ENCODE results near the gene PARK7.

DNA sequence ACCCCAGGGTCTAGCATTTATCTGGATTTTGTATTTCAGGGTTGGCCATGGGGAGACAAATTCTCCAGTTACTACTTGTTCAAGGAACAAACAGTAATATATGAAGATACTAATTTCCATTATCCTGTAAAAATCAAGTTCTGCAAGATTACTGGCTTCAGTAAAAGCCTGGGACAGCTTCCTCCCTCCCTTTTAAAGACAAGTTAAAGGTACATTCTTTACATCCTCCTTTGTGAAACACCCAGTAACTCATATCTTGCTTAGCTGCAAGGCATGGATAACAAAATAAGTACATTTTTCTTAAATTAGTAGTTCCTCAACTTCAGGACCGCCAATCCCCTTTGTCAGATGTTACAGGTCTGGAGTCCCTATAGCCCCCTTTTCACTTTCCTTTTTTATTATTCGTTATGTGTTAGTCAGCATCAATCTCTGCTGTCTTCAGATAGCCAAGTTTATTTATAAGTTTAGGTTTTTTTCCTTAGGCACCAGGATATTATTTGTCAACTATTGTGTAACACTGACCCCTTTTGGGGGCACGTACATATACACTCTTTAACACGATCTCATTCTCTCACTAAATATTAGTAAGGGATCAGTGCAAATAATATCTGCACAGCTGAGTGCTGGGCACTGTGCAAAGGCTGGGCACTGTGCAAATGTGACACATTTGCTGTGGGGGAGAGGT is 54.8 kb downstream of the PARK7 start:
- TF ChIP-seq, protein P1, sequence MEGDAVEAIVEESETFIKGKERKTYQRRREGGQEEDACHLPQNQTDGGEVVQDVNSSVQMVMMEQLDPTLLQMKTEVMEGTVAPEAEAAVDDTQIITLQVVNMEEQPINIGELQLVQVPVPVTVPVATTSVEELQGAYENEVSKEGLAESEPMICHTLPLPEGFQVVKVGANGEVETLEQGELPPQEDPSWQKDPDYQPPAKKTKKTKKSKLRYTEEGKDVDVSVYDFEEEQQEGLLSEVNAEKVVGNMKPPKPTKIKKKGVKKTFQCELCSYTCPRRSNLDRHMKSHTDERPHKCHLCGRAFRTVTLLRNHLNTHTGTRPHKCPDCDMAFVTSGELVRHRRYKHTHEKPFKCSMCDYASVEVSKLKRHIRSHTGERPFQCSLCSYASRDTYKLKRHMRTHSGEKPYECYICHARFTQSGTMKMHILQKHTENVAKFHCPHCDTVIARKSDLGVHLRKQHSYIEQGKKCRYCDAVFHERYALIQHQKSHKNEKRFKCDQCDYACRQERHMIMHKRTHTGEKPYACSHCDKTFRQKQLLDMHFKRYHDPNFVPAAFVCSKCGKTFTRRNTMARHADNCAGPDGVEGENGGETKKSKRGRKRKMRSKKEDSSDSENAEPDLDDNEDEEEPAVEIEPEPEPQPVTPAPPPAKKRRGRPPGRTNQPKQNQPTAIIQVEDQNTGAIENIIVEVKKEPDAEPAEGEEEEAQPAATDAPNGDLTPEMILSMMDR (IDR thresholded peaks at IDR 0.05 in 4 of 5, conservative IDR thresholded peaks at IDR 0.05 in 1 of 5): no peak
- no peak for TF ChIP-seq POLR2A (IDR thresholded peaks at IDR 0.05)

Measured in gastrocnemius medialis (tissue), 4 donors.